ENCODE results near the gene ZNF430.

The ZNF430 gene

DNA sequence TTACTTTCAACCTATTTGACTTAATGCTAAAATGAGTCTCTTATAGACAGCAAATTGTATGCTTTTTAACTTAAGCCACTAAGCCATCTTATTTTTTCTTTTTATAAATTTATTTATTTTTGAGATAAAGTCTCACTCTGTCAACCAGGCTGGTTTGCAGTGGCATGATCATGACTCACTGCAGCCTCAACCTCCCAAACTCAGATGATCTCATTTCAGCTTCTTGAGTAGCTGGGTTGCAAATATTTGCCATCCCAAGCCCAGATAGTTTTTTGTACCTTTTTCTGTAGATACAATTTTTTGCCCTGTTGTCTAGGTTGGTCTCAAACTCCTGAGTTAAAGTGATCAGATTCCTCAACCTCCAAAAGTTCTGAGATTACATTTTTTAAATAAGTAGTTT lies 88.7 kb downstream of the ZNF430 start:
- no peak overlapping the region for H3K4me3 ChIP-seq (ENCODE audit: low read depth, low read length)
- no peak for TF ChIP-seq CTCF (IDR thresholded peaks at IDR 0.05; ENCODE audit: low read depth, low read length)
- DNase-seq (ENCODE audit: low read depth, low spot score): peak; percentile 19
- in situ Hi-C loops (cut with HindIII; ENCODE audit: low sequenced_read_pairs): no loop called here

Data from astrocyte of the spinal cord (primary cell).